Thyroid gland (tissue), 4 donors: ENCODE measurements around the gene KCNJ10.

ENCODE experiments used
- POLR2A ChIP-seq, 2 donors: fragments of 450-650 bp; IDR thresholded peaks; one replicate each; pipeline ENCODE4 v1.6.1; 2017; ENCODE audit warnings: antibody characterized with exemption in 2 of 2, mild to moderate bottlenecking in 2 of 2, moderate library complexity in 1 of 2
- TF ChIP-seq, protein P1 (sequence below), 6 experiments: fragments of 200-600 bp in 3 of 6; fragments of 450-650 bp in 3 of 6; sonication (generic) in 3 of 6; IDR thresholded peaks; one replicate each; pipeline ENCODE4 v1.5.1; 2016 to 2019; ENCODE audit warnings: antibody characterized with exemption in 6 of 6, mild to moderate bottlenecking in 2 of 6, inconsistent platforms in 1 of 6, moderate library complexity in 1 of 6

DNA sequence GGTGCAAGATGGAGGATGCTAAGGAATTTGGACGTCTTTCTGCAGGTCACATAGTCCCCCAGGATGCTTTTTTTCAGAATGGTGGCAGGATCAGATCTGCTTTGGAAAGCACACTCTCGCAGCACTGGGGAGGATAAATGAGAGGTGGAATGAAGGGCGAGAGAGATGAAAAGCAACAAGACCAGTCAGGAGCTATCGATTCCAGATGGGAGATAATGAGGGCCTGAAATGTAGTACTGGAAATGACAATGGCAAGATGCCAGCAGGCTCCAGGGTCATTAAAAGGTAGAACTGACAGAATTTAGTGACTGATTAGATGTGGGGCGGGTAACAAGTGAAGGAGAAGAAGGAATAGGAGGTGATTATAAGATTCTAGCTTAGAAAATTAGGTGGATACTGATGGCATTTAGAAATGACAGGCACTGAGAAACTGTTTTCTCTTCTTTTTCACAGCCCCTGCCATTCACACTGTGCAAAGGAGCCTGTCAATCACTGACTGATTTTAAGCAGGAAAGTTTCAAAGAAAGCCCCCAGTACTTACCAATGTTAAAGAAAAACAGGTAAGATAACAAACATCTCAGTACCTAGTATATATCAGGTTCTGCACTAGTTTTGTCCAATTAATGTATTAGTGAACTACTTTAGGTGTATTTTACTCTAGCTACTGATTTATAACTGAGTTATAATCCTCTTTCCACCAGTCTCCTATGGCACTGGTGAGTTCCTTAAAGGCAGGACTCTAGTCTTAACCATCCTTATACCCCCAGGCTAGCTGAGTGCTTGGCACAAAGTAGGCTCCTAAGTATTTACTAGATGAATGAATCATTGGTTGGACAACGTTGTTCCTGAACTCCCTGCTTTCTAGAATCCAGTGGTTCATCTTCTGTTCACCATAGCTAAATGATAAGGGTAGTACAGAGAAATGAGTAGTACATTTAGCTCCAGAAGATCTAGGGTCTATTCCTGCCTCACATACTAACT is 47.3 kb downstream of the KCNJ10 start:
- TF ChIP-seq, protein P1, sequence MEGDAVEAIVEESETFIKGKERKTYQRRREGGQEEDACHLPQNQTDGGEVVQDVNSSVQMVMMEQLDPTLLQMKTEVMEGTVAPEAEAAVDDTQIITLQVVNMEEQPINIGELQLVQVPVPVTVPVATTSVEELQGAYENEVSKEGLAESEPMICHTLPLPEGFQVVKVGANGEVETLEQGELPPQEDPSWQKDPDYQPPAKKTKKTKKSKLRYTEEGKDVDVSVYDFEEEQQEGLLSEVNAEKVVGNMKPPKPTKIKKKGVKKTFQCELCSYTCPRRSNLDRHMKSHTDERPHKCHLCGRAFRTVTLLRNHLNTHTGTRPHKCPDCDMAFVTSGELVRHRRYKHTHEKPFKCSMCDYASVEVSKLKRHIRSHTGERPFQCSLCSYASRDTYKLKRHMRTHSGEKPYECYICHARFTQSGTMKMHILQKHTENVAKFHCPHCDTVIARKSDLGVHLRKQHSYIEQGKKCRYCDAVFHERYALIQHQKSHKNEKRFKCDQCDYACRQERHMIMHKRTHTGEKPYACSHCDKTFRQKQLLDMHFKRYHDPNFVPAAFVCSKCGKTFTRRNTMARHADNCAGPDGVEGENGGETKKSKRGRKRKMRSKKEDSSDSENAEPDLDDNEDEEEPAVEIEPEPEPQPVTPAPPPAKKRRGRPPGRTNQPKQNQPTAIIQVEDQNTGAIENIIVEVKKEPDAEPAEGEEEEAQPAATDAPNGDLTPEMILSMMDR (IDR thresholded peaks at IDR 0.05): no peak
- TF ChIP-seq POLR2A (IDR thresholded peaks at IDR 0.05): no peak
